Esophagus squamous epithelium (tissue), 4 donors: Measurements from ENCODE around the gene SCML1.

Experiments
- POLR2A ChIP-seq, 4 donors: fragments of 450-650 bp; IDR thresholded peaks; one replicate each; pipeline ENCODE4 v1.6.1; 2017; ENCODE audit warnings: antibody characterized with exemption in 4 of 4, mild to moderate bottlenecking in 4 of 4, moderate library complexity in 3 of 4
- TF ChIP-seq, protein P1 (sequence below), 6 experiments: fragments of 450-650 bp in 4 of 6; fragments of 200-600 bp in 2 of 6; sonication (generic) in 2 of 6; IDR thresholded peaks; one replicate each; pipeline ENCODE4 v1.5.1; 2016 to 2019; ENCODE audit warnings: antibody characterized with exemption in 6 of 6, mild to moderate bottlenecking in 4 of 6, moderate library complexity in 4 of 6

DNA sequence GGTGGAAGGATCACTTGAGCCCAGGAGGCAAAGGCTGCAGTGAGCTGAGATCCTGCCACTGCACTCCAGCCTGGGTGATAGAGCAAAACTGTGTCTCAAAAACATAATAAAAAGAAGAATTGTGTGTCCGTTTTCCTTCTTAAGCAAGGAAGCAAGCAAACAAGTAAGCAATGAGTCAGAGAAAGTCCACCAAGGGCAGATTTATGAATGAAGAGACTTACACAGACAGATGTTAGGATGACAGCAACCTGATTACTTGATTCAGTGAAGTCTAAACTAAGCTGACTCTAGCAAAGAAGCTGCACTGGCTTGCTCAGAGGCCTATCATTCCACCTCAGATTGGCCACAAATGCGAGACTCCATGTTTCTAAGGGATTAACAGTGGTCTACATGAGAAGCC is 34.1 kb upstream of the SCML1 start:
- TF ChIP-seq POLR2A (IDR thresholded peaks at IDR 0.05), result no peak
- TF ChIP-seq, protein P1, sequence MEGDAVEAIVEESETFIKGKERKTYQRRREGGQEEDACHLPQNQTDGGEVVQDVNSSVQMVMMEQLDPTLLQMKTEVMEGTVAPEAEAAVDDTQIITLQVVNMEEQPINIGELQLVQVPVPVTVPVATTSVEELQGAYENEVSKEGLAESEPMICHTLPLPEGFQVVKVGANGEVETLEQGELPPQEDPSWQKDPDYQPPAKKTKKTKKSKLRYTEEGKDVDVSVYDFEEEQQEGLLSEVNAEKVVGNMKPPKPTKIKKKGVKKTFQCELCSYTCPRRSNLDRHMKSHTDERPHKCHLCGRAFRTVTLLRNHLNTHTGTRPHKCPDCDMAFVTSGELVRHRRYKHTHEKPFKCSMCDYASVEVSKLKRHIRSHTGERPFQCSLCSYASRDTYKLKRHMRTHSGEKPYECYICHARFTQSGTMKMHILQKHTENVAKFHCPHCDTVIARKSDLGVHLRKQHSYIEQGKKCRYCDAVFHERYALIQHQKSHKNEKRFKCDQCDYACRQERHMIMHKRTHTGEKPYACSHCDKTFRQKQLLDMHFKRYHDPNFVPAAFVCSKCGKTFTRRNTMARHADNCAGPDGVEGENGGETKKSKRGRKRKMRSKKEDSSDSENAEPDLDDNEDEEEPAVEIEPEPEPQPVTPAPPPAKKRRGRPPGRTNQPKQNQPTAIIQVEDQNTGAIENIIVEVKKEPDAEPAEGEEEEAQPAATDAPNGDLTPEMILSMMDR (IDR thresholded peaks at IDR 0.05), result no peak
